Caco-2 (cell line): ENCODE results near the gene ABLIM2. TPM values are rescaled to one million over a fixed set of nuclear protein-coding genes. Genes with fewer than 3 reads are reported as not detected.

Source experiments
- BruUV-seq: library from RNA; stranded (reverse); fragments of 400-500 nt; replicated peaks from 2 replicates; lab custom pipeline; 2021; lab: Mats Ljungman, UMichigan
- CTCF ChIA-PET: fragments of 300-600 bp; sonication (Branson Sonifier 250); formaldehyde crosslinking; loops from one replicate; lab custom pipeline; 2022; ENCODE audit warnings: antibody characterized with exemption; lab: Charles Lee
- POLR2A ChIA-PET: fragments of 300-600 bp; sonication (Branson Sonifier 250); formaldehyde crosslinking; loops from one replicate; lab custom pipeline; 2022; ENCODE audit warnings: antibody characterized with exemption; lab: Charles Lee
- DNase-seq, 2 experiments: peaks; one replicate each; pipeline versions ENCODE4 v3.0.0 to v3.0.0-alpha.2; 2020 to 2022
- H3K27me3 ChIP-seq: replicated peaks from 2 replicates; pipeline ENCODE4 v1.6.0; 2011; ENCODE audit warnings: low read length; ENCODE audit not compliant: control insufficient read depth, insufficient read depth
- H3K36me3 ChIP-seq: 2 replicates; pipeline ENCODE4 v1.5.1; 2011; ENCODE audit warnings: low read length; ENCODE audit not compliant: control insufficient read depth, insufficient read depth
- H3K4me1 ChIP-seq: fragments of 250-450 bp; sonication (Bioruptor Pico); 2 replicates; pipeline ENCODE4 v1.5.1; 2020; ENCODE audit warnings: mild to moderate bottlenecking
- H3K4me3 ChIP-seq: 2 replicates; pipeline ENCODE4 v1.5.1; 2011; ENCODE audit warnings: low read depth, mild to moderate bottlenecking, control low read depth, low read length
- H3K9me3 ChIP-seq: fragments of 250-450 bp; sonication (Bioruptor Pico); 2 replicates; pipeline ENCODE4 v1.5.1; 2020; ENCODE audit warnings: mild to moderate bottlenecking, moderate library complexity
- H3K27ac Mint-ChIP-seq: one replicate; pipeline ENCODE4 v1.8.0; 2022; ENCODE audit warnings: mixed read lengths; ENCODE audit not compliant: unreplicated experiment
- H3K27me3 Mint-ChIP-seq: one replicate; pipeline ENCODE4 v1.8.0; 2022; ENCODE audit warnings: mixed read lengths; ENCODE audit not compliant: insufficient read depth, unreplicated experiment
- H3K36me3 Mint-ChIP-seq: one replicate; pipeline ENCODE4 v1.8.0; 2022; ENCODE audit warnings: mild to moderate bottlenecking, mixed read lengths; ENCODE audit not compliant: insufficient read depth, unreplicated experiment
- H3K4me1 Mint-ChIP-seq: one replicate; pipeline ENCODE4 v1.8.0; 2022; ENCODE audit warnings: low read depth, mixed read lengths; ENCODE audit not compliant: unreplicated experiment
- H3K4me3 Mint-ChIP-seq: one replicate; pipeline ENCODE4 v1.8.0; 2022; ENCODE audit warnings: mild to moderate bottlenecking, moderate library complexity, mixed read lengths; ENCODE audit not compliant: unreplicated experiment
- H3K9me3 Mint-ChIP-seq: one replicate; pipeline ENCODE4 v1.8.0; 2022; ENCODE audit warnings: mixed read lengths; ENCODE audit not compliant: unreplicated experiment
- intact Hi-C: fragments of 100-400 bp; cut with micrococcal nuclease; formaldehyde crosslinking; loops from one replicate; pipeline ENCODE4 v1.10.0; 2022; ENCODE audit not compliant: unreplicated experiment
- total RNA-seq: library from RNA; stranded (reverse); gene quantifications from 2 replicates; pipeline ENCODE4 v1.2.3, GENCODE V29; 2022
- TF ChIP-seq, protein P1 (sequence below), 2 experiments: fragments of 200-600 bp in 1 of 2; IDR thresholded peaks; 1 replicate in 1 of 2; 2 replicates in 1 of 2; pipeline versions ENCODE4 v1.5.1 to v1.8.0; 2011 to 2022; ENCODE audit warnings: antibody characterized with exemption in 1 of 2, control low read depth in 1 of 2, inconsistent platforms in 1 of 2, low read depth in 1 of 2, low read length in 1 of 2, mild to moderate bottlenecking in 1 of 2, moderate library complexity in 1 of 2; ENCODE audit not compliant: insufficient read depth in 1 of 2, severe bottlenecking in 1 of 2, unreplicated experiment in 1 of 2

Gene ABLIM2
- total RNA-seq, 1 experiment from 2014 or later = 0.23 TPM

DNA sequence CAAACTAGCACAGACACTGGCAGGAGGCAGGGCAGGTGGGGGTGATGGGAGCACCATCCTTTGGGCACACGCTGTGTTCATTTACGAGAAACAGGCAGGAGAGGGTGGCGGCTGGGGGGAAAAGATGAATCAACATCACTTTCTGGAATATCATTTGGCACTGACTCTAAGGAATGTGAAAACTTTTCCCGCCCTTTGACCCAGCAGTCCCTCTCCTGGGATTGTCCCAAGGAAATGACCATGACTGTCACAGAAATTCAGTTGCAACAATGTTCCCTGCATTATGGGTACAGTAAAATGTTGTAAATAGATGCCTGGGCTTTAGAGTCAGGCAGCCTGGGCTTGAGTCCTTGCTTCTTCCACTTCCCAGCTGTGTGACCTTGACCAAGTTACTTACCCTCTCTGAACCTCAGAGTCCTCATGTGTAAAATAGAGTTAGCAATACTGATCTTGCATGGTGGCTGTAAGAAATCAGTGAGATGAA lies 58.6 kb downstream of the ABLIM2 start:
- H3K27me3 Mint-ChIP-seq = peaks cover 3% of the 10 kb centered on the region
- no peak overlapping the region for H3K4me3 Mint-ChIP-seq
- Histone ChIP-seq H3K36me3 (no peaks in the 10 kb centered on the region), H3K9me3 (no peaks in the 10 kb centered on the region), H3K27me3 (no peaks in the 10 kb centered on the region), H3K4me3 (no peak overlapping the region), H3K4me1 (no peaks in the 10 kb centered on the region)
- DNase-seq = no peak
- H3K4me1 Mint-ChIP-seq = no peaks in the 10 kb centered on the region
- H3K36me3 Mint-ChIP-seq = no peaks in the 10 kb centered on the region
- TF ChIP-seq, protein P1, sequence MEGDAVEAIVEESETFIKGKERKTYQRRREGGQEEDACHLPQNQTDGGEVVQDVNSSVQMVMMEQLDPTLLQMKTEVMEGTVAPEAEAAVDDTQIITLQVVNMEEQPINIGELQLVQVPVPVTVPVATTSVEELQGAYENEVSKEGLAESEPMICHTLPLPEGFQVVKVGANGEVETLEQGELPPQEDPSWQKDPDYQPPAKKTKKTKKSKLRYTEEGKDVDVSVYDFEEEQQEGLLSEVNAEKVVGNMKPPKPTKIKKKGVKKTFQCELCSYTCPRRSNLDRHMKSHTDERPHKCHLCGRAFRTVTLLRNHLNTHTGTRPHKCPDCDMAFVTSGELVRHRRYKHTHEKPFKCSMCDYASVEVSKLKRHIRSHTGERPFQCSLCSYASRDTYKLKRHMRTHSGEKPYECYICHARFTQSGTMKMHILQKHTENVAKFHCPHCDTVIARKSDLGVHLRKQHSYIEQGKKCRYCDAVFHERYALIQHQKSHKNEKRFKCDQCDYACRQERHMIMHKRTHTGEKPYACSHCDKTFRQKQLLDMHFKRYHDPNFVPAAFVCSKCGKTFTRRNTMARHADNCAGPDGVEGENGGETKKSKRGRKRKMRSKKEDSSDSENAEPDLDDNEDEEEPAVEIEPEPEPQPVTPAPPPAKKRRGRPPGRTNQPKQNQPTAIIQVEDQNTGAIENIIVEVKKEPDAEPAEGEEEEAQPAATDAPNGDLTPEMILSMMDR (IDR thresholded peaks at IDR 0.05; ENCODE audit: insufficient read depth in 1 of 2, low read depth in 1 of 2, low read length in 1 of 2, severe bottlenecking in 1 of 2, unreplicated experiment in 1 of 2) = no peak
- intact Hi-C loops = no loop called here
- ChIA-PET POLR2A (no interaction called here), CTCF (no interaction called here)
- peaks cover 4% of the 10 kb centered on the region for H3K9me3 Mint-ChIP-seq
- BruUV-seq = no TSS peak
- no peak overlapping the region for H3K27ac Mint-ChIP-seq

DNA sequence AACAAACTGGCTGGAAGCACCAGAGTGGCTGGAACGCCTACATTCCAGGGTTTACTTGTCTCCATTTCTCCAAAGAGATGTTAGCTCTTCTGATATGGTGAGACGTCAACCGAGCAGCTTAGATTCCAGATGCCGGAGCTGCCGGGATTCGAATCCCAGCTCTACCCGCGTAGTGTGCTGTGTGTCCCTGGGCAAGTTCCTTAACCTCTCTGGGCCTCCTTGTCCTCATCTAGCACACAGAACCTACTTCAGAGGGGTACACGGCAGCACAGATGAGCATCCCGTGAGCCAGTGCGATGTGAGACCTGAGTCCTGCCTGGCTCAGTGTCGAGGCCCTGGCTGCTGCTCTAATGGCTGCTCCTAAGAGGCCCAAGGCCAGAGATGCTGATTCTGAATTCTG lies 60.1 kb downstream of the ABLIM2 start:
- Mint-ChIP-seq H3K27me3 (peaks cover 3% of the 10 kb centered on the region), H3K36me3 (no peaks in the 10 kb centered on the region), H3K9me3 (peaks cover 19% of the 10 kb centered on the region), H3K4me1 (no peaks in the 10 kb centered on the region), H3K4me3 (no peak overlapping the region), H3K27ac (no peak overlapping the region)
- H3K4me1 ChIP-seq = no peaks in the 10 kb centered on the region
- no TSS peak for BruUV-seq
- H3K4me3 ChIP-seq = no peak overlapping the region
- intact Hi-C loops = no loop called here
- TF ChIP-seq, protein P1 (IDR thresholded peaks at IDR 0.05; ENCODE audit: insufficient read depth in 1 of 2, low read depth in 1 of 2, low read length in 1 of 2, severe bottlenecking in 1 of 2, unreplicated experiment in 1 of 2) = no peak
- DNase-seq = no peak
- no peaks in the 10 kb centered on the region for H3K36me3 ChIP-seq
- no peaks in the 10 kb centered on the region for H3K27me3 ChIP-seq
- POLR2A ChIA-PET = no interaction called here
- CTCF ChIA-PET = no interaction called here
- H3K9me3 ChIP-seq = peaks cover 5% of the 10 kb centered on the region

DNA sequence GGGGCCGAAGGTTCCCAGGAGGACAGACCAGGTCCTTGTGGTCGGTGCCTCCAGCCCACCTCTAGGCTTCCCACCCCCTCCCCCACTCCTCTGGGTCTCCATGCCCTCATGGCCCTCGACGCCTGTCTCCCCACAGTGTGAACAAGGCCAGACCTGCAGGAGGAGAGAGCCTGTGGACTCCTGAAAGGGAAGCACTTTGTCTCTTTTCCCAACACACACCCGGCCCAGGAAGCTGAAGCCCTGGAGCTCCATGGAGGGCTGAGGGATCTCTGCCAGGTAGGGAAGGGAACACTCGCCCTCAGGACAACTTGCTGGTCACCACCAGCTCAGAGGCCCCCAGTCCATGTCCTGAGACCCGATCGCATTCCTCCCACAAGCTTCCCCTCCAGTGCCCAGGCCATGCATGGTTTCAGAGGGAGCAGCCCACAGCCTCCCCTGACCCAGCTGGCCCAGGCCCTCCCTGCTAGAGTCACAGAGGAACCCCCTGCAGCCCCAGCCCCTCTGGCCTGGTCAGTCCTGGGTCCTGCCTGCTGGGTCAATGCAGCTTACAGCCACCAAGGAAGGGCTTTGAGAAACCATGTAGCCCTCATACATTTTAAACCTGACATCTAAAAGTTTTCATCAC lies 60.8 kb downstream of the ABLIM2 start:
- no peak overlapping the region for H3K4me3 ChIP-seq
- CTCF ChIA-PET = no interaction called here
- H3K4me1 ChIP-seq = no peaks in the 10 kb centered on the region
- H3K27me3 ChIP-seq = no peaks in the 10 kb centered on the region
- no peaks in the 10 kb centered on the region for H3K36me3 ChIP-seq
- Mint-ChIP-seq H3K27ac (no peak overlapping the region), H3K4me1 (no peaks in the 10 kb centered on the region), H3K4me3 (no peak overlapping the region), H3K9me3 (peaks cover 22% of the 10 kb centered on the region), H3K36me3 (no peaks in the 10 kb centered on the region), H3K27me3 (peaks cover 3% of the 10 kb centered on the region)
- no TSS peak for BruUV-seq
- TF ChIP-seq, protein P1 (IDR thresholded peaks at IDR 0.05; ENCODE audit: insufficient read depth in 1 of 2, low read depth in 1 of 2, low read length in 1 of 2, severe bottlenecking in 1 of 2, unreplicated experiment in 1 of 2) = no peak
- intact Hi-C loops = no loop called here
- peaks cover 10% of the 10 kb centered on the region for H3K9me3 ChIP-seq
- no peak for DNase-seq
- POLR2A ChIA-PET = no interaction called here
